Activated T-helper 17 cell treated with anti-CD3 and anti-CD28 coated beads, Interleukin-2, amount 50 U/mL, for 72 hours (primary cell): Measurements from ENCODE around the gene CDC42SE1. TPM values are rescaled to one million over a fixed set of nuclear protein-coding genes. Genes with fewer than 3 reads are reported as not detected.
"Not testable (repeated sequence)": the region's sequence is repeated elsewhere in the genome, so short reads cannot be mapped to it uniquely, and the experiment has no call there.

Source experiments
- ATAC-seq: fragments of 150-1000 bp; cut with Tn5 transposase; replicated peaks from 2 replicates; pipeline ENCODE4 v1.10.0; 2021; ENCODE audit warnings: mild to moderate bottlenecking, moderate library complexity
- H3K27ac Mint-ChIP-seq: one replicate; pipeline ENCODE4 v1.8.0; 2022; ENCODE audit warnings: mixed read lengths
- H3K27me3 Mint-ChIP-seq: one replicate; pipeline ENCODE4 v1.8.0; 2022; ENCODE audit warnings: mixed read lengths
- H3K36me3 Mint-ChIP-seq: one replicate; pipeline ENCODE4 v1.8.0; 2022; ENCODE audit warnings: low read depth, mild to moderate bottlenecking, mixed read lengths
- H3K4me1 Mint-ChIP-seq: one replicate; pipeline ENCODE4 v1.8.0; 2022; ENCODE audit warnings: mixed read lengths
- H3K4me3 Mint-ChIP-seq: one replicate; pipeline ENCODE4 v1.8.0; 2022; ENCODE audit warnings: mild to moderate bottlenecking, mixed read lengths
- H3K9me3 Mint-ChIP-seq: one replicate; pipeline ENCODE4 v1.8.0; 2022; ENCODE audit warnings: mixed read lengths
- total RNA-seq, 2 donors: library from RNA; stranded (reverse); gene quantifications; one replicate each; pipeline ENCODE4 v1.2.3, GENCODE V29; 2022

CDC42SE1 gene
- total RNA-seq = 100 to 1,000 TPM in 1 of 2 donors, 10 to 100 TPM in 1; 99.7 to 121 TPM

GRCh38 chr1:151059109-151060006, at the start of gene CDC42SE1:
Gene CDC42SE1, minus strand, starts transcription at chr1:151059622. Its CDS starts 3,892 bp downstream, at chr1:151055730.
- Mint-ChIP-seq H3K27me3 (no peaks in the 10 kb centered on the region), H3K4me3 (peak within 1 kb of the TSS; percentile 97), H3K9me3 (no peaks in the 10 kb centered on the region), H3K27ac (peak within 1 kb of the TSS; percentile 99), H3K36me3 (peaks cover 53% of the 10 kb centered on the region), H3K4me1 (peaks cover 32% of the 10 kb centered on the region)
- ATAC-seq = peak; percentile 77

- Mint-ChIP-seq H3K27me3 (no peaks in the 10 kb centered on the region), H3K4me3 (no peak overlapping the region), H3K36me3 (peaks cover 15% of the 10 kb centered on the region), H3K27ac (no peak overlapping the region), H3K9me3 (no peaks in the 10 kb centered on the region), H3K4me1 (no peaks in the 10 kb centered on the region)
- ATAC-seq = no peak
These were observed 48.9 kb upstream of the CDC42SE1 start for GRCh38 chr1:151108331-151108730.

GRCh38 chr1:151106894-151107293, 47.5 kb upstream of the CDC42SE1 start:
- ATAC-seq = no peak
- Mint-ChIP-seq H3K27ac (no peak overlapping the region), H3K9me3 (no peaks in the 10 kb centered on the region), H3K36me3 (peaks cover 15% of the 10 kb centered on the region), H3K4me1 (no peaks in the 10 kb centered on the region), H3K27me3 (no peaks in the 10 kb centered on the region), H3K4me3 (no peak overlapping the region)

GRCh38 chr1:151104630-151105029, 45.2 kb upstream of the CDC42SE1 start:
- ATAC-seq = no peak
- Mint-ChIP-seq H3K4me3 (no peak overlapping the region), H3K4me1 (no peaks in the 10 kb centered on the region), H3K27ac (no peak overlapping the region), H3K27me3 (no peaks in the 10 kb centered on the region), H3K9me3 (no peaks in the 10 kb centered on the region), H3K36me3 (peaks cover 15% of the 10 kb centered on the region)

GRCh38 chr1:151098126-151098525, 38.7 kb upstream of the CDC42SE1 start:
- H3K4me3 Mint-ChIP-seq = no peak overlapping the region

GRCh38 chr1:151097426-151097825, 38.0 kb upstream of the CDC42SE1 start:
- not testable (repeated sequence) for H3K36me3 Mint-ChIP-seq, H3K27me3 Mint-ChIP-seq, H3K27ac Mint-ChIP-seq, H3K4me3 Mint-ChIP-seq, ATAC-seq, H3K4me1 Mint-ChIP-seq, H3K9me3 Mint-ChIP-seq

More at GRCh38 chr1:151098126-151098525, 38.7 kb upstream of the CDC42SE1 start:
- H3K27ac Mint-ChIP-seq = no peak overlapping the region
- H3K4me1 Mint-ChIP-seq = no peaks in the 10 kb centered on the region
- no peak for ATAC-seq
- H3K36me3 Mint-ChIP-seq = no peaks in the 10 kb centered on the region
- no peaks in the 10 kb centered on the region for H3K9me3 Mint-ChIP-seq
- H3K27me3 Mint-ChIP-seq = no peaks in the 10 kb centered on the region

- no peak overlapping the region for H3K4me3 Mint-ChIP-seq
- H3K36me3 Mint-ChIP-seq = no peaks in the 10 kb centered on the region
- no peak overlapping the region for H3K27ac Mint-ChIP-seq
- H3K27me3 Mint-ChIP-seq = no peaks in the 10 kb centered on the region
- H3K4me1 Mint-ChIP-seq = no peaks in the 10 kb centered on the region
- no peaks in the 10 kb centered on the region for H3K9me3 Mint-ChIP-seq
- no peak for ATAC-seq
These were observed 26.6 kb upstream of the CDC42SE1 start for GRCh38 chr1:151085953-151086559.

GRCh38 chr1:151072224-151072623, 12.8 kb upstream of the CDC42SE1 start:
- ATAC-seq = no peak
- Mint-ChIP-seq H3K36me3 (peaks cover 20% of the 10 kb centered on the region), H3K9me3 (no peaks in the 10 kb centered on the region), H3K4me3 (peak overlapping the region; percentile 98), H3K27me3 (no peaks in the 10 kb centered on the region), H3K4me1 (no peaks in the 10 kb centered on the region), H3K27ac (peak overlapping the region; percentile 100)

- Mint-ChIP-seq H3K27ac (peak within 1 kb of the TSS; percentile 100), H3K36me3 (peaks cover 20% of the 10 kb centered on the region), H3K27me3 (no peaks in the 10 kb centered on the region), H3K4me1 (no peaks in the 10 kb centered on the region), H3K9me3 (no peaks in the 10 kb centered on the region), H3K4me3 (peak within 1 kb of the TSS; percentile 98)
- peak; percentile 91 for ATAC-seq
These were observed 11.3 kb upstream of the CDC42SE1 start, which contains the start of gene GABPB2 for GRCh38 chr1:151070474-151071276. Gene GABPB2, plus strand, starts transcription at chr1:151070761. Its CDS starts 17,429 bp downstream, at chr1:151088190.

GRCh38 chr1:151069103-151069486, 9.7 kb upstream of the CDC42SE1 start:
- Mint-ChIP-seq H3K4me1 (no peaks in the 10 kb centered on the region), H3K36me3 (peaks cover 20% of the 10 kb centered on the region), H3K9me3 (no peaks in the 10 kb centered on the region), H3K27ac (peak overlapping the region; percentile 62), H3K4me3 (peak overlapping the region; percentile 98), H3K27me3 (no peaks in the 10 kb centered on the region)
- no peak for ATAC-seq

- Mint-ChIP-seq H3K9me3 (no peaks in the 10 kb centered on the region), H3K27ac (peak overlapping the region; percentile 47), H3K4me1 (peaks cover 5% of the 10 kb centered on the region), H3K27me3 (no peaks in the 10 kb centered on the region), H3K36me3 (peaks cover 15% of the 10 kb centered on the region), H3K4me3 (no peak overlapping the region)
- ATAC-seq = no peak
These were observed 7.8 kb upstream of the CDC42SE1 start for GRCh38 chr1:151067185-151067584.

GRCh38 chr1:151065089-151065645, 5.7 kb upstream of the CDC42SE1 start:
- Mint-ChIP-seq H3K4me1 (peaks cover 9% of the 10 kb centered on the region), H3K27me3 (no peaks in the 10 kb centered on the region), H3K27ac (no peak overlapping the region), H3K4me3 (no peak overlapping the region), H3K9me3 (no peaks in the 10 kb centered on the region), H3K36me3 (peaks cover 7% of the 10 kb centered on the region)
- no peak for ATAC-seq

GRCh38 chr1:151062741-151063371, 3.4 kb upstream of the CDC42SE1 start:
- H3K27ac Mint-ChIP-seq = no peak overlapping the region

GRCh38 chr1:151061704-151062103, 2.3 kb upstream of the CDC42SE1 start:
- Mint-ChIP-seq H3K9me3 (no peaks in the 10 kb centered on the region), H3K27me3 (no peaks in the 10 kb centered on the region), H3K4me1 (peaks cover 13% of the 10 kb centered on the region), H3K36me3 (peaks cover 30% of the 10 kb centered on the region), H3K27ac (no peak overlapping the region), H3K4me3 (no peak overlapping the region)
- no peak for ATAC-seq

More at GRCh38 chr1:151062741-151063371, 3.4 kb upstream of the CDC42SE1 start:
- H3K9me3 Mint-ChIP-seq = no peaks in the 10 kb centered on the region
- no peaks in the 10 kb centered on the region for H3K27me3 Mint-ChIP-seq
- H3K4me3 Mint-ChIP-seq = peak overlapping the region; percentile 17
- ATAC-seq = no peak
- H3K36me3 Mint-ChIP-seq = peaks cover 23% of the 10 kb centered on the region
- H3K4me1 Mint-ChIP-seq = peaks cover 9% of the 10 kb centered on the region
